ENCODE measurements around the gene GLIS2.

The GLIS2 gene

GRCh38 chr16:4318967-4319366, 3.1 kb downstream of the GLIS2 start:
- no peak overlapping the region for H3K27ac ChIP-seq
- DNase-seq (ENCODE audit: low read depth, low spot score): no peak

- DNase-seq (ENCODE audit: low read depth, low spot score): no peak
These were observed 3.9 kb downstream of the GLIS2 start for GRCh38 chr16:4319454-4320421.

GRCh38 chr16:4320571-4321137, 4.8 kb downstream of the GLIS2 start:
- DNase-seq (ENCODE audit: low read depth, low spot score): no peak
- H3K27ac ChIP-seq: no peak overlapping the region

More at GRCh38 chr16:4319454-4320421, 3.9 kb downstream of the GLIS2 start:
- H3K27ac ChIP-seq: no peak overlapping the region

- DNase-seq (ENCODE audit: low read depth, low spot score): no peak
- no peak overlapping the region for H3K27ac ChIP-seq
These were observed 5.6 kb downstream of the GLIS2 start for GRCh38 chr16:4321286-4322120.

GRCh38 chr16:4322121-4323052, 6.5 kb downstream of the GLIS2 start:
- DNase-seq (ENCODE audit: low read depth, low spot score): no peak
- peak overlapping the region; percentile 54 for H3K27ac ChIP-seq

GRCh38 chr16:4323071-4323844, 7.4 kb downstream of the GLIS2 start:
- no peak for DNase-seq (ENCODE audit: low read depth, low spot score)
- peak overlapping the region; percentile 54 for H3K27ac ChIP-seq

GRCh38 chr16:4323845-4324488, 8.1 kb downstream of the GLIS2 start:
- DNase-seq (ENCODE audit: low read depth, low spot score): no peak
- peak overlapping the region; percentile 54 for H3K27ac ChIP-seq

GRCh38 chr16:4324492-4325252, 8.8 kb downstream of the GLIS2 start:
- no peak for DNase-seq (ENCODE audit: low read depth, low spot score)
- H3K27ac ChIP-seq: no peak overlapping the region

- no peak overlapping the region for H3K27ac ChIP-seq
- no peak for DNase-seq (ENCODE audit: low read depth, low spot score)
These were observed 9.4 kb downstream of the GLIS2 start for GRCh38 chr16:4325253-4325758.

GRCh38 chr16:4327386-4328045, 11.6 kb downstream of the GLIS2 start:
- no peak overlapping the region for H3K27ac ChIP-seq
- DNase-seq (ENCODE audit: low read depth, low spot score): no peak

- DNase-seq (ENCODE audit: low read depth, low spot score): no peak
- no peak overlapping the region for H3K27ac ChIP-seq
These were observed 12.3 kb downstream of the GLIS2 start for GRCh38 chr16:4328046-4328781.

GRCh38 chr16:4328782-4329775, 13.2 kb downstream of the GLIS2 start:
- H3K27ac ChIP-seq: no peak overlapping the region
- no peak for DNase-seq (ENCODE audit: low read depth, low spot score)

GRCh38 chr16:4330277-4330874, 14.5 kb downstream of the GLIS2 start:
- no peak for DNase-seq (ENCODE audit: low read depth, low spot score)
- no peak overlapping the region for H3K27ac ChIP-seq

- H3K27ac ChIP-seq: no peak overlapping the region
- DNase-seq (ENCODE audit: low read depth, low spot score): no peak
These were observed 16.2 kb downstream of the GLIS2 start for GRCh38 chr16:4332083-4332482.
